C4-2B (cell line): ENCODE data around the gene KCNK3.

Experiments used
- ZFX ChIP-seq: fragments of 450-650 bp; IDR thresholded peaks from 2 replicates; pipeline ENCODE4 v1.6.1; 2017
- TF ChIP-seq, protein P1 (sequence below): fragments of 450-650 bp; conservative IDR thresholded peaks from 2 replicates; pipeline ENCODE4 v1.5.1; 2017; ENCODE audit warnings: mild to moderate bottlenecking

DNA sequence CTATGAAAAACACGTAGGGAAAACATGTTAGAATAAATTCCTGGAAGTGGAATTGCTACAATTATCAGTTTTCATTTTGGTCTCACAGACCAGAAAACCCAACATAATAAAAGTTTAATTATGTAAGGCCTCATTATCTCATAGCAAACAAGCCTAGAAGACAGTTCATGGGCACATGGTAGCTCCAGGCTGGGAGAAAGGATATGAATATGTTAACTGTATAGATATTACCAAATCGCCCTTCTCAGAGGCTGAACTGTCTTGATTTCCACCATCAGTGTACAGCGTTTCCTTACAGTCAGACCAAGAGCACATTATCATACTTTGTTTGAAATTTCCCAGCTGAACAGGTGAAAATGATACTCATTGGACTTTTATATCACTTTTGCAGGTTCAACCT, 54.4 kb downstream of the KCNK3 start:
- TF ChIP-seq, protein P1, sequence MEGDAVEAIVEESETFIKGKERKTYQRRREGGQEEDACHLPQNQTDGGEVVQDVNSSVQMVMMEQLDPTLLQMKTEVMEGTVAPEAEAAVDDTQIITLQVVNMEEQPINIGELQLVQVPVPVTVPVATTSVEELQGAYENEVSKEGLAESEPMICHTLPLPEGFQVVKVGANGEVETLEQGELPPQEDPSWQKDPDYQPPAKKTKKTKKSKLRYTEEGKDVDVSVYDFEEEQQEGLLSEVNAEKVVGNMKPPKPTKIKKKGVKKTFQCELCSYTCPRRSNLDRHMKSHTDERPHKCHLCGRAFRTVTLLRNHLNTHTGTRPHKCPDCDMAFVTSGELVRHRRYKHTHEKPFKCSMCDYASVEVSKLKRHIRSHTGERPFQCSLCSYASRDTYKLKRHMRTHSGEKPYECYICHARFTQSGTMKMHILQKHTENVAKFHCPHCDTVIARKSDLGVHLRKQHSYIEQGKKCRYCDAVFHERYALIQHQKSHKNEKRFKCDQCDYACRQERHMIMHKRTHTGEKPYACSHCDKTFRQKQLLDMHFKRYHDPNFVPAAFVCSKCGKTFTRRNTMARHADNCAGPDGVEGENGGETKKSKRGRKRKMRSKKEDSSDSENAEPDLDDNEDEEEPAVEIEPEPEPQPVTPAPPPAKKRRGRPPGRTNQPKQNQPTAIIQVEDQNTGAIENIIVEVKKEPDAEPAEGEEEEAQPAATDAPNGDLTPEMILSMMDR, result no peak
- no peak for TF ChIP-seq ZFX
